Fibroblast of the conjunctiva (primary cell): ENCODE data around the gene LGALS9C.
"Not testable (repeated sequence)": the region's sequence is repeated elsewhere in the genome, so short reads cannot be mapped to it uniquely, and the experiment has no call there.

Experiments used
- DNase-seq: peaks from one replicate; pipeline ENCODE4 v3.0.0-alpha.2; 2010; ENCODE audit warnings: low read depth

The LGALS9C gene

GRCh38 chr17:18530405-18530804 lies 53.8 kb downstream of the LGALS9C start:
- not testable (repeated sequence) for DNase-seq

- DNase-seq, result not testable (repeated sequence)
Measured at GRCh38 chr17:18542234-18542633, 65.6 kb downstream of the LGALS9C start.

GRCh38 chr17:18542907-18543306 lies 66.3 kb downstream of the LGALS9C start:
- DNase-seq, result not testable (repeated sequence)
